ENCODE data around the gene DHX38. TPM values are rescaled to one million over a fixed set of nuclear protein-coding genes. Genes with fewer than 3 reads are reported as not detected.

DHX38 gene
- total RNA-seq, 2 experiments from 2014 or later: 69.3 to 77.1 TPM

DNA sequence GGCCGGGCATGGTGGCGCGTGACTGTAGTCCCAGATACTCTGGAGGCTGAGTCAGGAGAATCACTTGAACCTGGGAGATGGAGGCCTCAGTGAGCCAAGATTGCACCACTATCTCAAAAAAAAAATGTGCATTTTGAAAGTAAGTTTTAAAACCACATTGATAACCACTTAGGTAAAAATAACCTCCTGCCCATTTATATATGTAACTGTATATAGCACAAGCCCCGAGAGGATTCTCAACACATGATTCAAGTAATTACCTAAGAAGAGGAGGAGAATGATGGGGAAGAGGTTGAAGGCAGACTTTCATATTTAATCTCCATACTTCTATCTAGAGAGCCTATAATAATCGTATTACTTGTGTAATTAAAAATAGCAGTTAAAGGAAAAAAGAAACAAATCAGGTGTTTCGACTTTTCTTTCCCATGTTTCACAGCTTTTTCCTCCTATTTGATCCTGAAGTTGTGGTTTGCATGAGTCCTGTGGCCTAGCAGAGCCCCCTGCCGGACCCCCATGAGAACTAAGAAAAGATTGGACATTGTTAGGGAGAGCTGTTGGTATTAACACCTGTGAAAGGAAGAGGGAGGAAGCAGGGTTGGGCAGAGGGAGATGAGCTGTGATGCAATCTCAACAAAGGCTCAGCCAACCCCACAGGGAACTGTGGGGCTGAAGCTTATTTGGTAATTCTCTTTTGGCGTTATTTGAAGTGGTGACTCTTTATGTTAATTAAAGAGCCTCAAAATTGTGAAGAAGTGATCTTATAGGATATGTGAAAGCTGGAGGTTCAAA is 56.2 kb downstream of the DHX38 start:
- peaks cover 10% of the 10 kb centered on the region for H3K4me1 Mint-ChIP-seq (ENCODE audit: low read depth)
- POLR2A ChIA-PET: no interaction called here

DNA sequence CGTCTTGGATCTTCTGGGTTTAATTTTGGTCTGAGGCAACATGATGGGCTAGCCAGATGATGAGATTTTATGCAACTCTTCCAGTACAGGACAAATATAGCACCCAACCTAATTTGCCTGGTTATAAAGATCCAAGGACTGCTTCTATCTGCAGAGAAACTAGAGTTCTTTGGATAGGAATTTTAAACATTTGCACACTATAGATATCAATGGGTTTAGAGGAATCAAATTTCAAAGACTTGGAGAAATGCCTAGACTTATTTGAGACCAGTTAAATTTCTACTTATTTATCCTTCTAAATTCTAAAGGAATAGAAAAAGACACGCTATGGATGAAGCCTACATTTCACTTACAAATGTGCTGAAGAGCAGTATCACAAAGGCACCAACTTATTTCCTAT is 65.7 kb downstream of the DHX38 start:
- Mint-ChIP-seq H3K27me3 (ENCODE audit: low read depth) (peaks cover 2% of the 10 kb centered on the region), H3K4me3 (no peak overlapping the region), H3K36me3 (ENCODE audit: low read depth) (no peaks in the 10 kb centered on the region), H3K9me3 (ENCODE audit: insufficient read depth) (no peaks in the 10 kb centered on the region), H3K27ac (no peak overlapping the region), H3K4me1 (ENCODE audit: low read depth) (no peaks in the 10 kb centered on the region)
- no peak for ATAC-seq
- ChIA-PET POLR2A (no interaction called here), CTCF (no interaction called here)
- DNase-seq: no peak

More for the DNA sequence above, 56.2 kb downstream of the DHX38 start:
- no peak for ATAC-seq
- H3K27me3 Mint-ChIP-seq (ENCODE audit: low read depth): peaks cover 7% of the 10 kb centered on the region
- H3K27ac Mint-ChIP-seq: no peak overlapping the region
- no peaks in the 10 kb centered on the region for H3K36me3 Mint-ChIP-seq (ENCODE audit: low read depth)
- no peak for DNase-seq
- no peaks in the 10 kb centered on the region for H3K9me3 Mint-ChIP-seq (ENCODE audit: insufficient read depth)
- CTCF ChIA-PET: no interaction called here
- H3K4me3 Mint-ChIP-seq: no peak overlapping the region

- H3K36me3 Mint-ChIP-seq (ENCODE audit: low read depth): no peaks in the 10 kb centered on the region
- ATAC-seq (no peak), DNase-seq (no peak)
- no peak overlapping the region for H3K4me3 Mint-ChIP-seq
- no peaks in the 10 kb centered on the region for H3K9me3 Mint-ChIP-seq (ENCODE audit: insufficient read depth)
- CTCF ChIA-PET: no interaction called here
- no peaks in the 10 kb centered on the region for H3K4me1 Mint-ChIP-seq (ENCODE audit: low read depth)
- no peak overlapping the region for H3K27ac Mint-ChIP-seq
- peaks cover 2% of the 10 kb centered on the region for H3K27me3 Mint-ChIP-seq (ENCODE audit: low read depth)
- POLR2A ChIA-PET: no interaction called here
These were observed 66.2 kb downstream of the DHX38 start for GRCh38 chr16:72159801-72160200.

DNA sequence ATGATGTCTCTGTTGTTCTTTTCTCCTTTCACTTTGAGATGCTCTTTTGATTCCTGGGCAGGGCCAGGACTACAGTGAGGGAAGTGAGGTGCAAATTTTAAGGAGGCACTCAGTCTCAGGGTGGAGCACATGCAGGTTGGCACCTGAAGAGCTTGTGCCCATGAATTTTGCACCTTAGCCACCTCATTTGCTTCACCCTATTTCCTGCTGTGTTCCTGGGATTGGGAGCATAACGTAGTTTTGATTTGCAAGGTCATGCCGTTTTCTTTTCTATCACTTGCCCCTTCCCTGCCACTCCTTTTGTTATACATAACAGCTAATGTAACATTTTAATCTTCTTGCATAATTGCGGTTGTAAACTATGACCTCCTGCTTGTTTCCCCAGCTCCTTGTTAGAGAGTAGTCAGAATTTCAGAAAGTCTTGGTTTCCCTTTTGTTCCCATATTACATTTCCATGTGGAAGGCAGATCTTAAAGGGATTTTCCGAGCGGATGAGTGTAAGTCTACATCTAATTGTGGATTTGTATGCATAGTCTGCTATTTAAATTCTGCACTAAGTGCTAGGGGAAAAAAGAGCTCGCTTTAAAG is 68.6 kb downstream of the DHX38 start:
- no peaks in the 10 kb centered on the region for H3K9me3 Mint-ChIP-seq (ENCODE audit: insufficient read depth)
- H3K4me3 Mint-ChIP-seq: no peak overlapping the region
- no peak overlapping the region for H3K27ac Mint-ChIP-seq
- POLR2A ChIA-PET: no interaction called here
- peaks cover 2% of the 10 kb centered on the region for H3K27me3 Mint-ChIP-seq (ENCODE audit: low read depth)
- CTCF ChIA-PET: no interaction called here
- DNase-seq: no peak
- no peaks in the 10 kb centered on the region for H3K36me3 Mint-ChIP-seq (ENCODE audit: low read depth)
- ATAC-seq: no peak
- H3K4me1 Mint-ChIP-seq (ENCODE audit: low read depth): no peaks in the 10 kb centered on the region

Other genes with a start within 250 kb of the DHX38 start
- 10 to 100 TPM; 20.3 to 22.6 TPM for gene ATXN1L, start 247.9 kb upstream of the DHX38 start, total RNA-seq
- gene ZNF821, start 209.7 kb upstream of the DHX38 start, total RNA-seq: 1 to 10 TPM; 3.7 to 4.1 TPM
- 100 to 1,000 TPM; 155 to 174 TPM for gene IST1, start 198.3 kb upstream of the DHX38 start, total RNA-seq
- under 1 TPM; 0.78 to 0.79 TPM for gene PKD1L3, start 93.4 kb upstream of the DHX38 start, total RNA-seq
- gene DHODH, start 85.1 kb upstream of the DHX38 start, total RNA-seq: 10 to 100 TPM; 14.7 to 18.3 TPM
- not detected for gene HP, start 39.3 kb upstream of the DHX38 start, total RNA-seq
- gene HPR, start 30.6 kb upstream of the DHX38 start, total RNA-seq: not detected
- 10 to 100 TPM; 14.9 to 16.7 TPM for gene TXNL4B, start 227 bp upstream of the DHX38 start, total RNA-seq
- gene PMFBP1, start 78.3 kb downstream of the DHX38 start, total RNA-seq: 1 to 10 TPM; 2.9 to 5.2 TPM

Measured in activated CD8-positive, alpha-beta T cell treated with anti-CD3 and anti-CD28 coated beads, Interleukin-2, amount 10 ng/mL, durations not matched to agents 7 days and 5 days (primary cell).